K562 (cell line): ENCODE data around the gene TRIP11. TPM values are rescaled to one million over a fixed set of nuclear protein-coding genes. Genes with fewer than 3 reads are reported as not detected.

ENCODE experiments used
- ATAC-seq: fragments of 200-7000 bp; cut with Tn5 transposase; 3 replicates; pipeline ENCODE4 v1.9.1; 2020; ENCODE audit warnings: moderate library complexity
- BruUV-seq: library from RNA; stranded (reverse); fragments of 400-500 nt; replicated peaks from 2 replicates; lab custom pipeline; 2021; lab: Mats Ljungman, UMichigan
- CTCF ChIA-PET: fragments of 300-600 bp; formaldehyde crosslinking; extraction: SDS; loops from one replicate; lab custom pipeline; 2021; ENCODE audit warnings: low intra/inter-chr PET ratio; lab: Yijun Ruan, JAX
- POLR2A ChIA-PET: fragments of 300-600, 350-650 bp; sonication (Branson Sonifier 250); formaldehyde crosslinking; extraction: SDS; loops from one replicate; lab custom pipeline; 2021; ENCODE audit warnings: antibody characterized with exemption, inconsistent platforms; lab: Yijun Ruan, JAX
- DNase-seq, 4 experiments: peaks; one replicate each; pipeline versions ENCODE4 v3.0.0 to v3.0.0-alpha.2; 2011 to 2018; ENCODE audit warnings: low spot score in 3 of 4, mixed read lengths in 3 of 4; ENCODE audit errors: extremely low read depth in 1 of 4
- FAIRE-seq: peaks from 2 replicates; lab custom pipeline; 2011; peaks lifted over from hg19 to GRCh38; lab: Jason Lieb, UNC
- H2AFZ ChIP-seq: 2 replicates; pipeline ENCODE4 v1.6.0; 2011; ENCODE audit warnings: low read depth, low read length, control low read depth, inconsistent platforms
- H3K27ac ChIP-seq: fragments of 200-600 bp; 3 replicates; pipeline ENCODE4 v1.8.0; 2011; ENCODE audit warnings: low read depth, mild to moderate bottlenecking, control low read depth, inconsistent platforms, low read length, moderate library complexity, mixed read lengths; ENCODE audit errors: extremely low read depth
- H3K27me3 ChIP-seq, 2 experiments: fragments of 300-600 bp in 1 of 2; 2 replicates in 1 of 2; 3 replicates in 1 of 2; pipeline versions ENCODE4 v1.6.0 to v1.8.0; 2011; ENCODE audit warnings: inconsistent platforms in 2 of 2, low read length in 2 of 2, mild to moderate bottlenecking in 1 of 2, mixed read lengths in 1 of 2, moderate library complexity in 1 of 2; ENCODE audit not compliant: control insufficient read depth in 2 of 2, insufficient read depth in 2 of 2
- H3K36me3 ChIP-seq: fragments of 300-600 bp; 3 replicates; pipeline ENCODE4 v1.8.0; 2011; ENCODE audit warnings: mild to moderate bottlenecking, low read length, inconsistent platforms; ENCODE audit not compliant: control insufficient read depth, insufficient read depth
- H3K4me1 ChIP-seq, 2 experiments: fragments of 200-600 bp in 1 of 2; replicated peaks in 1 of 2; 2 replicates in 1 of 2; 3 replicates in 1 of 2; pipeline versions ENCODE4 v1.5.1 to v1.8.0; 2011; ENCODE audit warnings: inconsistent platforms in 2 of 2, low read length in 2 of 2, mild to moderate bottlenecking in 1 of 2, mixed read lengths in 1 of 2, moderate library complexity in 1 of 2; ENCODE audit not compliant: control insufficient read depth in 2 of 2, insufficient read depth in 2 of 2
- H3K4me2 ChIP-seq: 2 replicates; pipeline ENCODE4 v1.6.1; 2011; ENCODE audit warnings: low read length, control low read depth, inconsistent platforms, mixed read lengths; ENCODE audit not compliant: insufficient read depth
- H3K4me3 ChIP-seq: fragments of 200-600 bp; sonication (generic), shearing (Covaris generic); 2 replicates; pipeline ENCODE4 v1.5.1; 2016; ENCODE audit warnings: control low read depth, inconsistent platforms
- H3K79me2 ChIP-seq: fragments of 200-600 bp; 3 replicates; pipeline ENCODE4 v1.8.0; 2011; ENCODE audit warnings: low read length, inconsistent platforms; ENCODE audit not compliant: control insufficient read depth, insufficient read depth
- H3K9ac ChIP-seq, 2 experiments: 2 replicates each; pipeline versions ENCODE4 v1.6.0 to v1.6.1; 2011; ENCODE audit warnings: low read depth in 2 of 2, low read length in 2 of 2, control low read depth in 1 of 2, inconsistent platforms in 1 of 2, mild to moderate bottlenecking in 1 of 2, mixed read lengths in 1 of 2; ENCODE audit not compliant: insufficient read depth in 1 of 2
- H3K9me1 ChIP-seq: one replicate; pipeline ENCODE4 v1.6.0; 2011; ENCODE audit warnings: inconsistent platforms, mild to moderate bottlenecking, low read length, moderate library complexity; ENCODE audit not compliant: control insufficient read depth, insufficient read depth
- H3K9me3 ChIP-seq: replicated peaks from 2 replicates; pipeline ENCODE4 v1.5.1; 2011; ENCODE audit warnings: low read depth, low read length, inconsistent platforms; ENCODE audit not compliant: control insufficient read depth, insufficient read depth
- H4K20me1 ChIP-seq: replicated peaks from 2 replicates; pipeline ENCODE4 v1.6.1; 2011; ENCODE audit warnings: low read length, inconsistent platforms, mixed read lengths; ENCODE audit not compliant: control insufficient read depth, insufficient read depth
- KLF13 ChIP-seq: fragments of 450-650 bp; IDR thresholded peaks from 2 replicates; pipeline ENCODE4 v1.6.1; 2016; ENCODE audit warnings: missing genetic modification characterization, low read depth, mild to moderate bottlenecking, missing compliant biosample characterization, moderate library complexity, borderline replicate concordance
- MTA3 ChIP-seq: fragments of 450-650 bp; formaldehyde crosslinking; IDR thresholded peaks from 2 replicates; pipeline ENCODE4 v1.6.1; 2017; ENCODE audit warnings: mild to moderate bottlenecking, borderline replicate concordance
- ZNF197 ChIP-seq: fragments of 200-800 bp; sonication (Bioruptor generic); IDR thresholded peaks from 2 replicates; pipeline ENCODE4 v1.6.1; 2016; ENCODE audit warnings: low read depth, missing genetic modification characterization, missing compliant biosample characterization
- ZNF316 ChIP-seq: fragments of 450-650 bp; IDR thresholded peaks from 2 replicates; pipeline ENCODE4 v1.6.1; 2016
- WGBS: fragments of 100-300 bp; shearing (Covaris generic); methylation state at CpG from one replicate; pipeline ENCODE4 v1.1.6; 2016; ENCODE audit warnings: low coverage, mixed read lengths; ENCODE audit not compliant: insufficient coverage; ENCODE audit errors: missing lambda C conversion rate; 5-methylcytosine and 5-hydroxymethylcytosine counted together
- in situ Hi-C: fragments of 300-500 bp; cut with MboI; formaldehyde crosslinking; loops from 4 replicates; pipeline ENCODE4 v1.15.0; 2018; ENCODE audit warnings: inconsistent platforms, mixed read lengths
- intact Hi-C: fragments of 100-400 bp; cut with micrococcal nuclease; formaldehyde crosslinking; loops from 2 replicates; pipeline ENCODE4 v1.14.2; 2022
- polyA plus RNA-seq, 8 experiments: library from polyadenylated mRNA; depleted of rRNA in 4 of 8; stranded (reverse) in 5 of 8; unstranded in 3 of 8; fragments of >200 nt; fragmentation: Nextera tagmentation in 2 of 8; fragmentation: Illumina TruSeq in 1 of 8; extraction: Ambion mirVana in 2 of 8; extraction: Trizol in 1 of 8; gene quantifications; 2 replicates each; pipeline versions ENCODE4 v1.2.1 to v1.2.3, GENCODE V29; 2011 to 2014; ENCODE audit warnings: inconsistent platforms in 1 of 8, missing spikeins in 1 of 8
- total RNA-seq, 7 experiments: library from RNA; depleted of rRNA in 6 of 7; stranded (reverse); fragments of >200 nt in 6 of 7; fragmentation: Illumina TruSeq in 2 of 7; extraction: Trizol in 2 of 7; gene quantifications; 2 replicates each; pipeline versions ENCODE4 v1.2.1 to v1.2.3, GENCODE V29; 2011 to 2021; ENCODE audit warnings: low replicate concordance in 1 of 7
- TF ChIP-seq, protein P1 (sequence below): fragments of 250-450 bp; sonication (Bioruptor Pico); IDR thresholded peaks from 2 replicates; pipeline ENCODE4 v1.5.0; 2020; ENCODE audit warnings: mild to moderate bottlenecking, borderline replicate concordance
- TF ChIP-seq, protein P2 (sequence below): fragments of 450-650 bp; IDR thresholded peaks from 2 replicates; pipeline ENCODE4 v1.7.1; 2018; ENCODE audit warnings: mild to moderate bottlenecking, low read depth; ENCODE audit not compliant: partially characterized antibody
- TF ChIP-seq, protein P3 (sequence below): sonication (generic); formaldehyde crosslinking; IDR thresholded peaks from 2 replicates; pipeline ENCODE4 v1.8.0; 2023; ENCODE audit warnings: mild to moderate bottlenecking, missing genetic modification reagents

TRIP11 gene
- total and polyA plus RNA-seq, 9 of the 15 experiments (the other 6 are each of a cell fraction or from before 2014, with no cell fraction given): 4.0 to 20.0 (median 10.9) TPM

GRCh38 chr14:91942946-91943345 lies 96.9 kb downstream of the TRIP11 start:
- no peaks in the 10 kb centered on the region for H3K79me2 ChIP-seq
- no peaks in the 10 kb centered on the region for H4K20me1 ChIP-seq
- ChIA-PET CTCF (no interaction called here), POLR2A (no interaction called here)
- H3K9me1 ChIP-seq: no peaks in the 10 kb centered on the region
- no peak overlapping the region for H3K9ac ChIP-seq
- no peak overlapping the region for H2AFZ ChIP-seq
- H3K36me3 ChIP-seq: no peaks in the 10 kb centered on the region
- no peaks in the 10 kb centered on the region for H3K9me3 ChIP-seq
- ATAC-seq: no peak
- no peak overlapping the region for H3K4me3 ChIP-seq
- no peak for FAIRE-seq
- WGBS: 6% methylated on average over 7 of the region's 9 CpGs
- BruUV-seq: no TSS peak
- no peak overlapping the region for H3K27ac ChIP-seq
- TF ChIP-seq, protein P1, sequence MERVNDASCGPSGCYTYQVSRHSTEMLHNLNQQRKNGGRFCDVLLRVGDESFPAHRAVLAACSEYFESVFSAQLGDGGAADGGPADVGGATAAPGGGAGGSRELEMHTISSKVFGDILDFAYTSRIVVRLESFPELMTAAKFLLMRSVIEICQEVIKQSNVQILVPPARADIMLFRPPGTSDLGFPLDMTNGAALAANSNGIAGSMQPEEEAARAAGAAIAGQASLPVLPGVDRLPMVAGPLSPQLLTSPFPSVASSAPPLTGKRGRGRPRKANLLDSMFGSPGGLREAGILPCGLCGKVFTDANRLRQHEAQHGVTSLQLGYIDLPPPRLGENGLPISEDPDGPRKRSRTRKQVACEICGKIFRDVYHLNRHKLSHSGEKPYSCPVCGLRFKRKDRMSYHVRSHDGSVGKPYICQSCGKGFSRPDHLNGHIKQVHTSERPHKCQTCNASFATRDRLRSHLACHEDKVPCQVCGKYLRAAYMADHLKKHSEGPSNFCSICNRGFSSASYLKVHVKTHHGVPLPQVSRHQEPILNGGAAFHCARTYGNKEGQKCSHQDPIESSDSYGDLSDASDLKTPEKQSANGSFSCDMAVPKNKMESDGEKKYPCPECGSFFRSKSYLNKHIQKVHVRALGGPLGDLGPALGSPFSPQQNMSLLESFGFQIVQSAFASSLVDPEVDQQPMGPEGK (CRISPR knock-in tag): no peak
- TF ChIP-seq ZNF197 (CRISPR knock-in tag) (no peak), MTA3 (no peak), ZNF316 (no peak), KLF13 (tag) (no peak)
- TF ChIP-seq, protein P2, sequence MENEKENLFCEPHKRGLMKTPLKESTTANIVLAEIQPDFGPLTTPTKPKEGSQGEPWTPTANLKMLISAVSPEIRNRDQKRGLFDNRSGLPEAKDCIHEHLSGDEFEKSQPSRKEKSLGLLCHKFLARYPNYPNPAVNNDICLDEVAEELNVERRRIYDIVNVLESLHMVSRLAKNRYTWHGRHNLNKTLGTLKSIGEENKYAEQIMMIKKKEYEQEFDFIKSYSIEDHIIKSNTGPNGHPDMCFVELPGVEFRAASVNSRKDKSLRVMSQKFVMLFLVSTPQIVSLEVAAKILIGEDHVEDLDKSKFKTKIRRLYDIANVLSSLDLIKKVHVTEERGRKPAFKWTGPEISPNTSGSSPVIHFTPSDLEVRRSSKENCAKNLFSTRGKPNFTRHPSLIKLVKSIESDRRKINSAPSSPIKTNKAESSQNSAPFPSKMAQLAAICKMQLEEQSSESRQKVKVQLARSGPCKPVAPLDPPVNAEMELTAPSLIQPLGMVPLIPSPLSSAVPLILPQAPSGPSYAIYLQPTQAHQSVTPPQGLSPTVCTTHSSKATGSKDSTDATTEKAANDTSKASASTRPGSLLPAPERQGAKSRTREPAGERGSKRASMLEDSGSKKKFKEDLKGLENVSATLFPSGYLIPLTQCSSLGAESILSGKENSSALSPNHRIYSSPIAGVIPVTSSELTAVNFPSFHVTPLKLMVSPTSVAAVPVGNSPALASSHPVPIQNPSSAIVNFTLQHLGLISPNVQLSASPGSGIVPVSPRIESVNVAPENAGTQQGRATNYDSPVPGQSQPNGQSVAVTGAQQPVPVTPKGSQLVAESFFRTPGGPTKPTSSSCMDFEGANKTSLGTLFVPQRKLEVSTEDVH: no peak
- TF ChIP-seq, protein P3, sequence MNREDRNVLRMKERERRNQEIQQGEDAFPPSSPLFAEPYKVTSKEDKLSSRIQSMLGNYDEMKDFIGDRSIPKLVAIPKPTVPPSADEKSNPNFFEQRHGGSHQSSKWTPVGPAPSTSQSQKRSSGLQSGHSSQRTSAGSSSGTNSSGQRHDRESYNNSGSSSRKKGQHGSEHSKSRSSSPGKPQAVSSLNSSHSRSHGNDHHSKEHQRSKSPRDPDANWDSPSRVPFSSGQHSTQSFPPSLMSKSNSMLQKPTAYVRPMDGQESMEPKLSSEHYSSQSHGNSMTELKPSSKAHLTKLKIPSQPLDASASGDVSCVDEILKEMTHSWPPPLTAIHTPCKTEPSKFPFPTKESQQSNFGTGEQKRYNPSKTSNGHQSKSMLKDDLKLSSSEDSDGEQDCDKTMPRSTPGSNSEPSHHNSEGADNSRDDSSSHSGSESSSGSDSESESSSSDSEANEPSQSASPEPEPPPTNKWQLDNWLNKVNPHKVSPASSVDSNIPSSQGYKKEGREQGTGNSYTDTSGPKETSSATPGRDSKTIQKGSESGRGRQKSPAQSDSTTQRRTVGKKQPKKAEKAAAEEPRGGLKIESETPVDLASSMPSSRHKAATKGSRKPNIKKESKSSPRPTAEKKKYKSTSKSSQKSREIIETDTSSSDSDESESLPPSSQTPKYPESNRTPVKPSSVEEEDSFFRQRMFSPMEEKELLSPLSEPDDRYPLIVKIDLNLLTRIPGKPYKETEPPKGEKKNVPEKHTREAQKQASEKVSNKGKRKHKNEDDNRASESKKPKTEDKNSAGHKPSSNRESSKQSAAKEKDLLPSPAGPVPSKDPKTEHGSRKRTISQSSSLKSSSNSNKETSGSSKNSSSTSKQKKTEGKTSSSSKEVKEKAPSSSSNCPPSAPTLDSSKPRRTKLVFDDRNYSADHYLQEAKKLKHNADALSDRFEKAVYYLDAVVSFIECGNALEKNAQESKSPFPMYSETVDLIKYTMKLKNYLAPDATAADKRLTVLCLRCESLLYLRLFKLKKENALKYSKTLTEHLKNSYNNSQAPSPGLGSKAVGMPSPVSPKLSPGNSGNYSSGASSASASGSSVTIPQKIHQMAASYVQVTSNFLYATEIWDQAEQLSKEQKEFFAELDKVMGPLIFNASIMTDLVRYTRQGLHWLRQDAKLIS (CRISPR knock-in tag): no peak
- DNase-seq: no peak
- H3K4me2 ChIP-seq: no peak overlapping the region
- intact Hi-C loops (no loop called here), in situ Hi-C loops (no loop called here)
- H3K4me1 ChIP-seq: peaks cover 0 to 7% of the 10 kb centered on the region in 2 experiments; a peak in 1 of 5 replicates
- peaks cover 12 to 17% of the 10 kb centered on the region in 2 experiments; a peak in 4 of 5 replicates for H3K27me3 ChIP-seq
